ENCODE results near the gene SASH1. TPM values are rescaled to one million over a fixed set of nuclear protein-coding genes. Genes with fewer than 3 reads are reported as not detected.

SASH1 gene
- total RNA-seq, 3 donors from 2014 or later, result 0.30 to 0.58 (median 0.46) TPM

GRCh38 chr6:148516617-148517016, 174.0 kb downstream of the SASH1 start:
- peaks cover 21% of the 10 kb centered on the region for H3K27me3 Mint-ChIP-seq (ENCODE audit: low read depth)
- DNase-seq (no peak), ATAC-seq (no peak)
- H3K36me3 Mint-ChIP-seq (ENCODE audit: insufficient read depth), result no peaks in the 10 kb centered on the region
- peaks cover 8% of the 10 kb centered on the region for H3K4me1 Mint-ChIP-seq (ENCODE audit: low read depth)
- H3K4me3 Mint-ChIP-seq, result no peak overlapping the region
- no peaks in the 10 kb centered on the region for H3K9me3 Mint-ChIP-seq

DNA sequence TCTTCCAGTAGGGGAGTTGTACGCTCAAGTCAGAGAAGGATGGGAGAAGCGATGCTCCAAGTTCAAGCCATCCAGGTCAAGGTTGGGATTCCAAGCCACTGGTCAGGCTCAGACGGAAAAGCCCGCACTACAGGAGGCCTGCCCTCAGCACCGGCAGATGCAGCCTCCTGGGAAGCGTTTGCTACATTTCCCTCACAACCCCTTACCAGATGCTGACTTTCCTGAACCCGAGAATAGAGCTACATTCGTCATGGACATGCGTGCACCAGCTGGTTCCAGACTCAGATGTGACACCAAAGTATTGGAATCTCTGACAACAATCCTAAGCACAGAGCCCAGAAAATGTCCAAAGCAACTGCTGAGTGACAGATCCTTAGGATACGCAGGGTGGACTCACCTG, 174.8 kb downstream of the SASH1 start:
- no peak overlapping the region for H3K4me3 Mint-ChIP-seq
- ATAC-seq (no peak), DNase-seq (no peak)
- peaks cover 18% of the 10 kb centered on the region for H3K27me3 Mint-ChIP-seq (ENCODE audit: low read depth)
- no peaks in the 10 kb centered on the region for H3K36me3 Mint-ChIP-seq (ENCODE audit: insufficient read depth)
- H3K4me1 Mint-ChIP-seq (ENCODE audit: low read depth), result peaks cover 10% of the 10 kb centered on the region
- no peaks in the 10 kb centered on the region for H3K9me3 Mint-ChIP-seq

DNA sequence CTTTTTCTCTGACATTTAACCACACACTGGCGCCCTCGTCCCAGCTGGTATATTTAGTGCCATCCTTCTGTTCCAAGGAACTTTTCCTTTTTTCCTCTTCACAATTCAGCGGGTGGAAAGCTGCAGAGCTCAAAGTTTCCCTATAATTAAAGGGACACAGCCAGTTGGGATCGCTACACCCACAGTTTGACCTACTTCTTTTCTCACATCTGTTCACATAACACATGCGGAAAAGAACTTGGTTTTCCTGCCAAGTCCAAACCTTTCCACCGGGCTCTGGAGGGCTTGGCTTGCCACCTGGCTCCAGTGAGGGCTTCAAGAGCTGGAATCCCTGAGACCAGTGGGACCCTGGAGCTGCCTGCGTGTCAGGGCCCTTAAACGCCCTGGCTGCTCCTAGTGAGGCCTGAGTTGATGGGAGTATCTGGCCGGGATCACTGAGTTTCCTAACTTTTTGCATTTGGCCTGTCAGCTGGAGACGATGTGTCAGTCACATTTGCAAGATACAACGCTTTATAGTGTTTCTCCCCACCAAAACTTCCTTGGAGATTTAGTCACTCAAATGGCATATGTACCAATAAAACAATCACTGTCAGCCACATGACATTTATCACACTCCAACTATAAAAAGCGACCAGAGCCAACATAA, 176.0 kb downstream of the SASH1 start:
- Mint-ChIP-seq H3K4me3 (no peak overlapping the region), H3K9me3 (no peaks in the 10 kb centered on the region), H3K36me3 (ENCODE audit: insufficient read depth) (no peaks in the 10 kb centered on the region), H3K4me1 (ENCODE audit: low read depth) (peaks cover 10% of the 10 kb centered on the region), H3K27me3 (ENCODE audit: low read depth) (peaks cover 12% of the 10 kb centered on the region)
- DNase-seq (no peak), ATAC-seq (no peak)

- DNase-seq (no peak), ATAC-seq (no peak)
- Mint-ChIP-seq H3K4me1 (ENCODE audit: low read depth) (peaks cover 13% of the 10 kb centered on the region), H3K27me3 (ENCODE audit: low read depth) (peaks cover 6% of the 10 kb centered on the region), H3K36me3 (ENCODE audit: insufficient read depth) (no peaks in the 10 kb centered on the region), H3K9me3 (no peaks in the 10 kb centered on the region), H3K4me3 (no peak overlapping the region)
Measured at GRCh38 chr6:148520109-148520841, 177.6 kb downstream of the SASH1 start.

DNA sequence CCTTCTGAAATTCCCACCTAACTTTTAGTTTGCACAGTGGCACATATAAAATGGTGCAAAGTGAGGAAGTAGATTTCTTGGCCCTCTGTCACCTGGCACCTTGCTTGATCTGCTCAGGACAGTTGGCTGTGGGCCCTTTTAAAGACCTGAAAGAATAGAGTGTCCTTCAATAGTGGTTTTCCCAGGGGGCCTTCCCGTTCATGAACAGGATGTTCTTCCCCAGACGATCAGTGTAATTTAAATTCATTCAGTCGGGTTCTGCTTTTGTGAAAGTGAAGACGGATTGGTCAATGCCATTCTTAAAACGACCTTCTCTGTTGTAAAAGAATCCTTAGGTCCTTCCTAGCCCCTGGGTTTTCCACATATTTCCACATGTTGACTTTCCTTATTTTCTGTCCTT, 178.5 kb downstream of the SASH1 start:
- Mint-ChIP-seq H3K27me3 (ENCODE audit: low read depth) (peaks cover 3% of the 10 kb centered on the region), H3K4me3 (no peak overlapping the region), H3K4me1 (ENCODE audit: low read depth) (peaks cover 15% of the 10 kb centered on the region), H3K9me3 (no peaks in the 10 kb centered on the region), H3K36me3 (ENCODE audit: insufficient read depth) (no peaks in the 10 kb centered on the region)
- ATAC-seq (no peak), DNase-seq (no peak)

DNA sequence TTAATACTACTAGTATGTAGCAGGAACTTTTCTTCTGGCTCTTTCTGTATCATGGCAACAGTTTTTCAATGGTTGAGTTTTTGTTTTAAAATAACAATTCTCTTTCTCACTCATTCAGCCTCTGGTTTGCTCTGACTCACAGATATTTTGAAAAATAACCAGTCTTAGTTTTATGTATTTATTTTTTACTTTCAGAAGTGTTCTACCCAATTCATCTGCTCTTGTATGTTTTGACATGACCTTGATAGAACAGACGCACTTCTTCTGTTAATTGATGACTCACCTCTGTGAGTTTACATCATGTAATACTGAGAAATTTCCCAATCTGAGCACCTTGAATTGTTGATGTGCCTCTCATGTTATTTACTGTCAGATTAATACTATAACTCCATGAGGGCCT, 178.9 kb downstream of the SASH1 start:
- no peaks in the 10 kb centered on the region for H3K36me3 Mint-ChIP-seq (ENCODE audit: insufficient read depth)
- H3K9me3 Mint-ChIP-seq, result no peaks in the 10 kb centered on the region
- DNase-seq (no peak), ATAC-seq (peak in 1 of 2 donors; percentile 27)
- H3K4me3 Mint-ChIP-seq, result no peak overlapping the region
- peaks cover 3% of the 10 kb centered on the region for H3K27me3 Mint-ChIP-seq (ENCODE audit: low read depth)
- peaks cover 15% of the 10 kb centered on the region for H3K4me1 Mint-ChIP-seq (ENCODE audit: low read depth)

DNA sequence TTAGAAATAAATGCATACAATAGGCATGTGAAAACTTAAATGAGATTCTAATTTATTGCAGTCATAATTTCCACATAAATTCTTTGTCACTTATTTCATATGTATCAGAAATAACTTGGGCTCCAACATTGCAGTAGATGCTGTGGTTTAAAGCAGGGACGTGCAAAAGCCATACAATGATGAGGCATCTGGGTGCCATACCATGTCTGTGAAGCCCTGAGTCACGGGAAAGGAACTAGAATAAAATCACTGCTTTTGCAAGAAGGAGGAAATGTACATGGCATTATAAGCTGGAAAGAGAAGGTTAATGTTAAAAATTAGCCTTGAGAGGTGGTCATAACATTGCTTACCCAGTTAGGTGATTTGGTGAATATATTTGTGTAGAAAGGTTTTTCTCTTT, 180.4 kb downstream of the SASH1 start:
- Mint-ChIP-seq H3K4me1 (ENCODE audit: low read depth) (peaks cover 15% of the 10 kb centered on the region), H3K36me3 (ENCODE audit: insufficient read depth) (no peaks in the 10 kb centered on the region), H3K27me3 (ENCODE audit: low read depth) (peaks cover 5% of the 10 kb centered on the region), H3K9me3 (no peaks in the 10 kb centered on the region), H3K4me3 (no peak overlapping the region)
- ATAC-seq (no peak), DNase-seq (no peak)

DNA sequence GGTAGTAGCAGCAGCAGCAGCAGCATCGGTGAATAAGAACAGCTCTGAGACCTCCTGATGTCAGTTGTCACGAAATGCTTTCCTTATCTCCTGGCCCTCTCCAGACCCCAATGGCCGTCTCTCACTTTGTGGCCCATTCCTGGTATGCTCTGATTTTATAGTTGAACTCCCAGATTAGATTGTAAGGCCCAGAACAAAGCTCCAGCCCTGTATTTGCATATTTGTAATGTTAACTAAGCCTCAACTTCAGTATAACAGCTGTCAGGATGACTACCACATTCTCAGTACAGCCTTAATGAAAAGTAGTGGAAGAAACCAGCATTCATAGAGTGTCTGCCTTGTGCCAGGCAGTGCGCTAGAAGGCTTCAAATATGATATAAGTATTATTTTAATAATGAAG, 180.9 kb downstream of the SASH1 start:
- ATAC-seq (no peak), DNase-seq (no peak)
- Mint-ChIP-seq H3K36me3 (ENCODE audit: insufficient read depth) (no peaks in the 10 kb centered on the region), H3K4me1 (ENCODE audit: low read depth) (peaks cover 15% of the 10 kb centered on the region), H3K9me3 (no peaks in the 10 kb centered on the region), H3K27me3 (ENCODE audit: low read depth) (peaks cover 3% of the 10 kb centered on the region), H3K4me3 (no peak overlapping the region)

DNA sequence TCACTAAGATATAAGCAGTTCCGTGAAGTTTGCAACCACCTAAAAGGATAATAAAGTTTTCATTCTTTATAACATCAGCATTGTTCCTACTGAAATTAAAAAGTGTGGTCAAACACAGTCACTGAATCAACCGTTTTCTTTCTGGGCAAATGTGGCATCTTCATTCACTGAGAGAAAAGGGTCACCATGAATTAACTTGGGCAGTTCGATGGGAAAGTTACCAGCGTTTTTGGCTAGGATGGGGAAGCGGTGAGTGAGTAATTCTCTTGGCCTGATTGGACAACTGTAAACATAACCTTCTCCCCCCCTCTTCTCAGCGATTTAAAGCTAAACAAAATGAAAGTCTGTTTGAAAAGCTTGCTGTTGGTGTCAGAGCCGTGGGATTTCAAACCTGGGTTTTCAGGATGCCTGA, 181.8 kb downstream of the SASH1 start:
- ATAC-seq, result peak in 1 of 2 donors; percentile 44
- no peak for DNase-seq

DNA sequence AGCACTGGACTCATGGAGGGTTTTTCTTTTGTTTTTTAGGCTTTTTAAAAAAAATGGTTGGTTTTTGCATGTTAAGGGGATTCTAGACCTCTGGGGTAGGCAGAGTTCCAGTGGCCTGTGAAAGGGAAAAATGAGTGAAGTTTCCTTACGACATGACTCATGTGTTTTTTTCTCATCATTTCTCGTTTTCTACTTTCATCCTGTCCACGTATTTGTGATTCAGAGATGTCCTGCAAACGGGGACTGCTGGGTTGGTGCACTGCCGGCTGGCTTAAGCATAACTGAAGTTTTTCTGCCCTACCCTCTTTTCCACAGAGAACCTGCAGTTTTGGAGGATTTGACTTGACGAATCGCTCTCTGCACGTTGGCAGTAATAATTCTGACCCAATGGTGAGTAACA, 182.3 kb downstream of the SASH1 start:
- H3K9me3 Mint-ChIP-seq, result no peaks in the 10 kb centered on the region
- H3K36me3 Mint-ChIP-seq (ENCODE audit: insufficient read depth), result no peaks in the 10 kb centered on the region
- peaks cover 3% of the 10 kb centered on the region for H3K27me3 Mint-ChIP-seq (ENCODE audit: low read depth)
- ATAC-seq, result peak; percentile 20 to 45
- no peak for DNase-seq
- H3K4me1 Mint-ChIP-seq (ENCODE audit: low read depth), result peaks cover 15% of the 10 kb centered on the region
- H3K4me3 Mint-ChIP-seq, result no peak overlapping the region

More for the DNA sequence above, 181.8 kb downstream of the SASH1 start:
- peaks cover 15% of the 10 kb centered on the region for H3K4me1 Mint-ChIP-seq (ENCODE audit: low read depth)
- H3K9me3 Mint-ChIP-seq, result no peaks in the 10 kb centered on the region
- no peaks in the 10 kb centered on the region for H3K36me3 Mint-ChIP-seq (ENCODE audit: insufficient read depth)
- H3K4me3 Mint-ChIP-seq, result no peak overlapping the region
- peaks cover 3% of the 10 kb centered on the region for H3K27me3 Mint-ChIP-seq (ENCODE audit: low read depth)

GRCh38 chr6:148525453-148525852, 182.8 kb downstream of the SASH1 start:
- Mint-ChIP-seq H3K9me3 (no peaks in the 10 kb centered on the region), H3K4me3 (no peak overlapping the region), H3K4me1 (ENCODE audit: low read depth) (peaks cover 15% of the 10 kb centered on the region), H3K36me3 (ENCODE audit: insufficient read depth) (no peaks in the 10 kb centered on the region), H3K27me3 (ENCODE audit: low read depth) (peaks cover 5% of the 10 kb centered on the region)
- peak; percentile 9 to 27 for ATAC-seq
- DNase-seq, result no peak

- Mint-ChIP-seq H3K4me3 (no peak overlapping the region), H3K36me3 (ENCODE audit: insufficient read depth) (no peaks in the 10 kb centered on the region), H3K27me3 (ENCODE audit: low read depth) (peaks cover 5% of the 10 kb centered on the region), H3K4me1 (ENCODE audit: low read depth) (peaks cover 12% of the 10 kb centered on the region), H3K9me3 (no peaks in the 10 kb centered on the region)
- ATAC-seq (no peak), DNase-seq (no peak)
Measured at GRCh38 chr6:148526145-148526544, 183.5 kb downstream of the SASH1 start.

DNA sequence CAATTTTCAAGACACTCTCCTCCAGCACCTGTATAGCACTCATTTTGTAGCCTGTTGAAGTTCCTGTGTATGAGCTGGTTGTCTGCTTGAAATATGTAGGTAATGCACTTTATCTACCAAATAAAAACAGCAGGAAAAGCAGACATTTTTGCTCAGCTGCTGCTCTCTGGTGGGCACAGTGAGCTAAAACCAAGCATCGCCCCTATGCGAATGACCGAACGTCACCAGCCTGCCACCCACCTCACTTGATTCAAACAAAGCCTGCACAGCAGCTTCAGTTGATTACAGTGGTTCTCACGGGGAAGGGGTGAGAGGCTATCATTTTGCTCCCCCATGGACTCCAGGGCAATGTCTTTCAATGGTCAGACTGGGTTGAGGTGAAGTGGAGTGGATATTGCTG, 185.7 kb downstream of the SASH1 start:
- DNase-seq (no peak), ATAC-seq (no peak)
- Mint-ChIP-seq H3K9me3 (no peaks in the 10 kb centered on the region), H3K27me3 (ENCODE audit: low read depth) (peaks cover 5% of the 10 kb centered on the region), H3K4me1 (ENCODE audit: low read depth) (peaks cover 6% of the 10 kb centered on the region), H3K4me3 (no peak overlapping the region), H3K36me3 (ENCODE audit: insufficient read depth) (no peaks in the 10 kb centered on the region)

DNA sequence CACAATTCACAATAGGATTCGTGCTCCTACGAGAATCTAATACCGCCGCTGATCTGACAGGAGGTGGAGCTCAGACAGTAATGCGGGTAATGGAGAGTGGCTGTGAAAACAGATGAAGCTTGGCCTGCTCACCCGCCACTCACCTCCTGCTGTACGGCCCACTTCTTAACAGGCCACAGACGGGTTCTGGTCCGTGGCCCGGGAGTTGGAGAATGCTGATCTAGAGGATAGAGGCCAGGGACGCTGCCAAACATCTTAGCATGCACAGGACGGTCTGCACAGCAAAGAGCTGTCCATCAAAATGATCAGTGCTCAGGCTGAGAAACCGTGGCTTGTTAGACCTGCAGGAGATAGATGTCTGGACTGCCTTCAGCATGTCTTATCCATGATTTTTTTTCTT, 186.4 kb downstream of the SASH1 start:
- Mint-ChIP-seq H3K36me3 (ENCODE audit: insufficient read depth) (no peaks in the 10 kb centered on the region), H3K27me3 (ENCODE audit: low read depth) (peaks cover 5% of the 10 kb centered on the region), H3K9me3 (no peaks in the 10 kb centered on the region), H3K4me1 (ENCODE audit: low read depth) (peaks cover 6% of the 10 kb centered on the region), H3K4me3 (no peak overlapping the region)
- ATAC-seq, result no peak
- DNase-seq, result no peak

- DNase-seq (no peak), ATAC-seq (no peak)
- no peak overlapping the region for H3K4me3 Mint-ChIP-seq
- H3K27me3 Mint-ChIP-seq (ENCODE audit: low read depth), result peaks cover 5% of the 10 kb centered on the region
- H3K4me1 Mint-ChIP-seq (ENCODE audit: low read depth), result peaks cover under 1% of the 10 kb centered on the region
- H3K36me3 Mint-ChIP-seq (ENCODE audit: insufficient read depth), result no peaks in the 10 kb centered on the region
- no peaks in the 10 kb centered on the region for H3K9me3 Mint-ChIP-seq
Measured at GRCh38 chr6:148530394-148530953, 187.8 kb downstream of the SASH1 start.
